ENCODE measurements around the gene IL2RA. TPM values are rescaled to one million over a fixed set of nuclear protein-coding genes. Genes with fewer than 3 reads are reported as not detected.

Gene IL2RA
- total RNA-seq, 1 donor from 2014 or later = not detected

GRCh38 chr10:6077071-6077675, 15.0 kb upstream of the IL2RA start:
- Histone ChIP-seq H3K36me3 (ENCODE audit: control insufficient read depth, insufficient read depth, low read length) (no peaks in the 10 kb centered on the region), H3K4me3 (ENCODE audit: low read depth, low read length) (no peak overlapping the region), H3K27me3 (ENCODE audit: control insufficient read depth, insufficient read depth, low read length) (peaks cover 6% of the 10 kb centered on the region)
- TF ChIP-seq CTCF (IDR thresholded peaks at IDR 0.05; ENCODE audit: insufficient read depth, low read length, poor library complexity, severe bottlenecking) = no peak
- no peak for DNase-seq (ENCODE audit: low read depth)

GRCh38 chr10:6074489-6075301, 12.5 kb upstream of the IL2RA start:
- Histone ChIP-seq H3K4me3 (ENCODE audit: low read depth, low read length) (no peak overlapping the region), H3K36me3 (ENCODE audit: control insufficient read depth, insufficient read depth, low read length) (no peaks in the 10 kb centered on the region), H3K27me3 (ENCODE audit: control insufficient read depth, insufficient read depth, low read length) (peaks cover 6% of the 10 kb centered on the region)
- TF ChIP-seq CTCF (IDR thresholded peaks at IDR 0.05; ENCODE audit: insufficient read depth, low read length, poor library complexity, severe bottlenecking) = no peak
- DNase-seq (ENCODE audit: low read depth) = no peak

GRCh38 chr10:6072215-6072934, 10.2 kb upstream of the IL2RA start:
- TF ChIP-seq CTCF (IDR thresholded peaks at IDR 0.05; ENCODE audit: insufficient read depth, low read length, poor library complexity, severe bottlenecking) = no peak
- Histone ChIP-seq H3K4me3 (ENCODE audit: low read depth, low read length) (no peak overlapping the region), H3K36me3 (ENCODE audit: control insufficient read depth, insufficient read depth, low read length) (no peaks in the 10 kb centered on the region), H3K27me3 (ENCODE audit: control insufficient read depth, insufficient read depth, low read length) (peaks cover 5% of the 10 kb centered on the region)
- DNase-seq (ENCODE audit: low read depth) = no peak

- DNase-seq (ENCODE audit: low read depth) = no peak
- H3K36me3 ChIP-seq (ENCODE audit: control insufficient read depth, insufficient read depth, low read length) = no peaks in the 10 kb centered on the region
- H3K4me3 ChIP-seq (ENCODE audit: low read depth, low read length) = no peak overlapping the region
- H3K27me3 ChIP-seq (ENCODE audit: control insufficient read depth, insufficient read depth, low read length) = peaks cover 2% of the 10 kb centered on the region
- TF ChIP-seq CTCF (IDR thresholded peaks at IDR 0.05; ENCODE audit: insufficient read depth, low read length, poor library complexity, severe bottlenecking) = no peak
These were observed 9.3 kb upstream of the IL2RA start for GRCh38 chr10:6071181-6072175.

- H3K4me3 ChIP-seq (ENCODE audit: low read depth, low read length) = no peak overlapping the region
- H3K27me3 ChIP-seq (ENCODE audit: control insufficient read depth, insufficient read depth, low read length) = peaks cover 2% of the 10 kb centered on the region
- H3K36me3 ChIP-seq (ENCODE audit: control insufficient read depth, insufficient read depth, low read length) = no peaks in the 10 kb centered on the region
- DNase-seq (ENCODE audit: low read depth) = no peak
- TF ChIP-seq CTCF (IDR thresholded peaks at IDR 0.05; ENCODE audit: insufficient read depth, low read length, poor library complexity, severe bottlenecking) = no peak
These were observed 8.5 kb upstream of the IL2RA start for GRCh38 chr10:6070660-6071059.
